Activated CD8-positive, alpha-beta T cell treated with anti-CD3 and anti-CD28 coated beads for 36 hours (primary cell): ENCODE measurements around the gene TRIM6. TPM values are rescaled to one million over a fixed set of nuclear protein-coding genes. Genes with fewer than 3 reads are reported as not detected.

Experiments
- ATAC-seq: fragments of 200-7000 bp; cut with Tn5 transposase; one replicate; pipeline ENCODE4 v1.10.0; 2021; ENCODE audit warnings: mild to moderate bottlenecking, moderate library complexity
- CTCF ChIA-PET: fragments of 350-600 bp; sonication (Branson Sonifier 250); formaldehyde crosslinking; loops from one replicate; lab custom pipeline; 2021; ENCODE audit warnings: antibody characterized with exemption; lab: Charles Lee
- POLR2A ChIA-PET: fragments of 350-600 bp; sonication (Branson Sonifier 250); formaldehyde crosslinking; loops from one replicate; lab custom pipeline; 2021; ENCODE audit warnings: antibody characterized with exemption; lab: Charles Lee
- DNase-seq: peaks from one replicate; pipeline ENCODE4 v3.0.0-alpha.2; 2020
- H3K27ac Mint-ChIP-seq: one replicate; pipeline ENCODE4 v1.8.0; 2021; ENCODE audit warnings: mild to moderate bottlenecking, mixed read lengths
- H3K27me3 Mint-ChIP-seq: one replicate; pipeline ENCODE4 v1.8.0; 2021; ENCODE audit warnings: mixed read lengths
- H3K36me3 Mint-ChIP-seq: one replicate; pipeline ENCODE4 v1.8.0; 2021; ENCODE audit warnings: low read depth, mixed read lengths
- H3K4me1 Mint-ChIP-seq: one replicate; pipeline ENCODE4 v1.8.0; 2021; ENCODE audit warnings: low read depth, mixed read lengths
- H3K4me3 Mint-ChIP-seq: one replicate; pipeline ENCODE4 v1.8.0; 2021; ENCODE audit warnings: mild to moderate bottlenecking, moderate library complexity, mixed read lengths
- H3K9me3 Mint-ChIP-seq: one replicate; pipeline ENCODE4 v1.8.0; 2021; ENCODE audit warnings: mixed read lengths
- intact Hi-C: fragments of 100-400 bp; cut with micrococcal nuclease; formaldehyde crosslinking; loops from one replicate; pipeline ENCODE4 v1.10.0; 2022
- total RNA-seq, 2 experiments: library from RNA; stranded (reverse); gene quantifications; one replicate each; pipeline ENCODE4 v1.2.3, GENCODE V29; 2021
- TF ChIP-seq, protein P1 (sequence below): fragments of 200-600 bp; IDR thresholded peaks from one replicate; pipeline ENCODE4 v1.8.0; 2022; ENCODE audit warnings: antibody characterized with exemption, mild to moderate bottlenecking

TRIM6 gene
- total RNA-seq, 2 experiments from 2014 or later: 0.32 to 0.47 TPM

DNA sequence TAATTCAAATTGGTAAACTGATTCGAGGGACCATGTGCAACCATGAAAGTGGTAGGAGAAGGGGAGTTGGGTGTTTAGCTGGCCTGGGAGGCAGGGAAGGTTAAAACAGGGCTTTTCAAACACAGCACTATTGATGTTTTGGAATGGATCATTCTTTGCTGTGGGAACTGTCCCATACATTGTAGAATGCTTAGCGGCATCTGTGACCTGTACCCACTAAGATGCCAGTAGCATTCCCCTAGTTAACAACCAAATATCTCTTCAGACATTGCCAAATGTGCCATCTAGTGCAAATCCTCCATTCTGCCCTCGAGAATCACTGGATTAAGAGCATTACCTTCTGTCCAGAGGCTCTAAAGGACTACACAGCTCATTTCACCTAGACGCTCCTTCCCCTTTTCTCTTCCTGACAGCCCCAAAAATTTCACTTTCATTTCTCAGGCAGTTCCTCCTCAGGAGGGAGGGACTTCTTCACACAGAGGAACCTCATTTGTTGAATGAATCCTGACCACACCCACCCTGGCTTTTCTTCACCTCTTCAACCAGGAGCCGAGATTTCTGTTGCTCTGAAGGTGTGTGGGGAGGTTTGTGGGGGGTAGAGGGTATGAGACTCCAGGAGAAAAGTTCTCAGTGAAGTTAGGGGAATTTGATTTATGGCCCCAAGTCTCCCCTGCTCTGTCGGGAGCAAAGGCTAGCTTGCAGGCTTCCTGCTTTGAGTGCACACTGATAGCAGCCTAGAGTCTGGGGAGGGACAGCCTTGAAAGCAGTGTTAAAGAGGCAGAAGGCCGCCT lies 28.2 kb downstream of the TRIM6 start, which contains the start of gene TRIM34:
TSS of gene TRIM34 (plus strand) at position 513 of the 791 bp plus-strand sequence. CDS start 7,331 bp downstream, outside the sequence.
- intact Hi-C loops: loop anchor here (2.0 kb wide), 1 partner anchor 60 kb away; the partner anchor contains the start of gene TRIM5
- peak within 1 kb of the TSS; percentile 95 for H3K27ac Mint-ChIP-seq
- no peaks in the 10 kb centered on the region for H3K9me3 Mint-ChIP-seq
- DNase-seq: peak; percentile 73
- ChIA-PET CTCF (interaction anchor here (1.2 to 1.9 kb wide), 2 partner anchors 25 to 70 kb away, joined by 4 read pairs; no protein-coding TSS in a partner anchor), POLR2A (interaction anchor here (0.6 to 1.6 kb wide), 3 partner anchors 60 to 65 kb away, joined by 3 to 9 read pairs (median 7); partner anchors contain the start of genes TRIM22 and TRIM5)
- no peaks in the 10 kb centered on the region for H3K27me3 Mint-ChIP-seq
- TF ChIP-seq, protein P1, sequence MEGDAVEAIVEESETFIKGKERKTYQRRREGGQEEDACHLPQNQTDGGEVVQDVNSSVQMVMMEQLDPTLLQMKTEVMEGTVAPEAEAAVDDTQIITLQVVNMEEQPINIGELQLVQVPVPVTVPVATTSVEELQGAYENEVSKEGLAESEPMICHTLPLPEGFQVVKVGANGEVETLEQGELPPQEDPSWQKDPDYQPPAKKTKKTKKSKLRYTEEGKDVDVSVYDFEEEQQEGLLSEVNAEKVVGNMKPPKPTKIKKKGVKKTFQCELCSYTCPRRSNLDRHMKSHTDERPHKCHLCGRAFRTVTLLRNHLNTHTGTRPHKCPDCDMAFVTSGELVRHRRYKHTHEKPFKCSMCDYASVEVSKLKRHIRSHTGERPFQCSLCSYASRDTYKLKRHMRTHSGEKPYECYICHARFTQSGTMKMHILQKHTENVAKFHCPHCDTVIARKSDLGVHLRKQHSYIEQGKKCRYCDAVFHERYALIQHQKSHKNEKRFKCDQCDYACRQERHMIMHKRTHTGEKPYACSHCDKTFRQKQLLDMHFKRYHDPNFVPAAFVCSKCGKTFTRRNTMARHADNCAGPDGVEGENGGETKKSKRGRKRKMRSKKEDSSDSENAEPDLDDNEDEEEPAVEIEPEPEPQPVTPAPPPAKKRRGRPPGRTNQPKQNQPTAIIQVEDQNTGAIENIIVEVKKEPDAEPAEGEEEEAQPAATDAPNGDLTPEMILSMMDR: no peak
- H3K36me3 Mint-ChIP-seq: peaks cover 5% of the 10 kb centered on the region
- peaks cover 45% of the 10 kb centered on the region for H3K4me1 Mint-ChIP-seq
- peak within 1 kb of the TSS; percentile 93 for H3K4me3 Mint-ChIP-seq
- ATAC-seq: peak; percentile 97

DNA sequence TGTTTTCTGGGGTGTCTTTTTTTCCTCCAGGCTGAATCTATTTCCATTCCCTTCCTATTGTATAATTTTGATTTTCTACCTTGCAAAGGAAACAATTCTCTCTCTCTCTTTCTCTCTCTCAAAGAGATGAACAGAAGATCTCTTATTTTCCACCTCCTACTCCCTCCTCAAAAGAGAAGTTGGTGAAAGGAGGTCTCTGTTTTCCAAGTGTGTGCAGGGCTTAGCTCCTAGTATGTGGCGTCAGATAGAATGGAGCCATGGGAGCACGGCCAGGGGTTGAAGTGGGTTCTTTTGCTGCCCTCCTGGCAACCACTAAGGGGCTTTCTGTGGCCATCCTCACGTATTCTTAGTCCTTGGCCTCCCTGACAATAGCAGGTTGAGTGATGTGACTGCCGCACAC lies 28.8 kb downstream of the TRIM6 start:
- DNase-seq: peak; percentile 15
- Mint-ChIP-seq H3K9me3 (no peaks in the 10 kb centered on the region), H3K4me3 (peak overlapping the region; percentile 93), H3K36me3 (peaks cover 7% of the 10 kb centered on the region), H3K4me1 (peaks cover 47% of the 10 kb centered on the region), H3K27me3 (no peaks in the 10 kb centered on the region), H3K27ac (peak overlapping the region; percentile 95)
- POLR2A ChIA-PET: interaction anchor here (1.6 kb wide), 1 partner anchor 65 kb away, joined by 9 read pairs; the partner anchor contains the start of gene TRIM22
- TF ChIP-seq, protein P1: no peak
- no peak for ATAC-seq
- CTCF ChIA-PET: interaction anchor here (1.2 to 1.9 kb wide), 2 partner anchors 25 to 70 kb away, joined by 4 read pairs; no protein-coding TSS in a partner anchor
- intact Hi-C loops: loop anchor here (2.0 kb wide), 1 partner anchor 60 kb away; the partner anchor contains the start of gene TRIM5

DNA sequence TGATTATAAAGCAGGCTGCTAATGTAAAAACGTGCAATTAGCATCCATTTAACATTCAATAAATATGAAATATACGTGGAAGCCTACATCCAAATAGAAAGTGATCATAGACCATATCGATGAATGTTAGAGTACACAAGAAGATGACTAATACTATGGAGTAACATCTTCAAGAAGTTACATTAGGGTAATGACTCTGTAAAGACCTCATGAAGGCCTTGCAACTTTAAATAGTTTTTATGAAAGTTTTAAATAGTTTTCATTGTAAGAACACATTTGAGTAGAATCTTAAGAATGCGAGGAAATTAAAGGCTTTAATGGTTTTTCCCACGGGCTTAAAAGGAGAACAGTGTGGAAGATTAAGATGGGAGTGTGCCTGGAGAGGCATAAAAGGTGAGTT lies 29.8 kb downstream of the TRIM6 start:
- Mint-ChIP-seq H3K4me3 (peak overlapping the region; percentile 93), H3K36me3 (peaks cover 7% of the 10 kb centered on the region), H3K27me3 (no peaks in the 10 kb centered on the region), H3K27ac (peak overlapping the region; percentile 95), H3K4me1 (peaks cover 54% of the 10 kb centered on the region), H3K9me3 (no peaks in the 10 kb centered on the region)
- CTCF ChIA-PET: interaction anchor here (1.3 to 1.9 kb wide), 3 partner anchors 11 to 69 kb away, joined by 3 to 5 read pairs (median 4); no protein-coding TSS in a partner anchor
- TF ChIP-seq, protein P1: no peak
- POLR2A ChIA-PET: no interaction called here
- intact Hi-C loops: no loop called here
- no peak for ATAC-seq
- DNase-seq: no peak

DNA sequence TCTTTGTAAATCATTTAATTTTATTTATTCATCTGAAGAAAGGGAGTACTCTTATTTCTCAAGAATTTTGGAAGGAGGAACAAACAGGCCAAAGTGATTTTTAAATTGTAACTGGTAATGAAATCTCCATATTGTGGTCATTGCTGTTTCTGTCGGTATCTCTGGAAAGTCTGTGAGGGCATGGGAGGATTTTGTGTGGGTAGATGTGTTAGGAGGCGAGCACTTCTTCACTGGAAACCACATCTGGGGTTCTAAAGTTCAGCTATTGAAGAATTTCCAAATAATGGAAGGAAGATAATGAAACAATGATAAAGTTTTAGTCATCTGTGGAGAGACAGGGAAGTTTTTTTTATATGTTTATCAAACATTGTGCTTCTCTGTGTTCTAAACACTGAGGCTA lies 35.0 kb downstream of the TRIM6 start:
- H3K4me1 Mint-ChIP-seq: peaks cover 47% of the 10 kb centered on the region
- intact Hi-C loops: no loop called here
- TF ChIP-seq, protein P1: no peak
- no peaks in the 10 kb centered on the region for H3K9me3 Mint-ChIP-seq
- no peaks in the 10 kb centered on the region for H3K27me3 Mint-ChIP-seq
- peaks cover 32% of the 10 kb centered on the region for H3K36me3 Mint-ChIP-seq
- no peak for ATAC-seq
- POLR2A ChIA-PET: no interaction called here
- no peak overlapping the region for H3K4me3 Mint-ChIP-seq
- H3K27ac Mint-ChIP-seq: peak overlapping the region; percentile 47
- DNase-seq: no peak
- CTCF ChIA-PET: no interaction called here
